ENCODE measurements around the gene ITPRID1.

- TF ChIP-seq RCOR1 (conservative IDR thresholded peaks at IDR 0.05; ENCODE audit: low read depth, low read length) (no peak), POLR2A (IDR thresholded peaks at IDR 0.05; ENCODE audit: low read depth, low read length) (no peak), CTCF (IDR thresholded peaks at IDR 0.05 in 2 of 3, conservative IDR thresholded peaks at IDR 0.05 in 1 of 3; ENCODE audit: control insufficient read depth in 2 of 3, extremely low read depth in 1 of 3, insufficient read depth in 1 of 3, low read depth in 3 of 3, low read length in 3 of 3) (no peak), ZZZ3 (IDR thresholded peaks at IDR 0.05; ENCODE audit: control insufficient read depth, insufficient read length, low read depth) (no peak), REST (IDR thresholded peaks at IDR 0.05; ENCODE audit: low read depth, low read length) (no peak)
These were observed 173.3 kb downstream of the ITPRID1 start, which contains the start of gene PPP1R17 for GRCh38 chr7:31687024-31687748.
